SH-SY5Y (cell line): ENCODE data around the gene ZSWIM3.

Experiments
- GATA2 ChIP-seq: IDR thresholded peaks from 2 replicates; pipeline ENCODE4 v1.6.1; 2011; ENCODE audit warnings: mild to moderate bottlenecking, low read depth, low read length
- GATA3 ChIP-seq: IDR thresholded peaks from 2 replicates; pipeline ENCODE4 v1.6.1; 2011; ENCODE audit warnings: low read depth, mild to moderate bottlenecking, low read length, moderate library complexity

GRCh38 chr20:45816951-45817350 lies 40.5 kb upstream of the ZSWIM3 start:
- TF ChIP-seq GATA2 (no peak), GATA3 (no peak)
